Measurements from ENCODE around the gene GCDH.

The GCDH gene

GRCh38 chr19:12866416-12867119 is 24.4 kb upstream of the GCDH start:
- Mint-ChIP-seq H3K27ac (no peak overlapping the region), H3K4me1 (peaks cover 11% of the 10 kb centered on the region), H3K4me3 (peak overlapping the region; percentile 43), H3K27me3 (peaks cover 4% of the 10 kb centered on the region), H3K36me3 (ENCODE audit: low read depth) (no peaks in the 10 kb centered on the region), H3K9me3 (no peaks in the 10 kb centered on the region)
- DNase-seq, result no peak
- no peak for ATAC-seq

- Mint-ChIP-seq H3K27me3 (peaks cover 4% of the 10 kb centered on the region), H3K36me3 (ENCODE audit: low read depth) (no peaks in the 10 kb centered on the region), H3K27ac (no peak overlapping the region), H3K9me3 (peaks cover 3% of the 10 kb centered on the region), H3K4me3 (peak overlapping the region; percentile 71), H3K4me1 (peaks cover 11% of the 10 kb centered on the region)
- peak; percentile 55 for ATAC-seq
- peak; percentile 80 for DNase-seq
Observed at GRCh38 chr19:12867120-12868099, 23.6 kb upstream of the GCDH start.

- ATAC-seq (no peak), DNase-seq (no peak)
- H3K4me3 Mint-ChIP-seq, result no peak overlapping the region
- H3K9me3 Mint-ChIP-seq, result peaks cover 4% of the 10 kb centered on the region
- H3K27ac Mint-ChIP-seq, result no peak overlapping the region
- peaks cover 6% of the 10 kb centered on the region for H3K36me3 Mint-ChIP-seq (ENCODE audit: low read depth)
- H3K4me1 Mint-ChIP-seq, result peaks cover 11% of the 10 kb centered on the region
- peaks cover 4% of the 10 kb centered on the region for H3K27me3 Mint-ChIP-seq
Observed at GRCh38 chr19:12868540-12869112, 22.3 kb upstream of the GCDH start.

GRCh38 chr19:12871681-12872080 is 19.3 kb upstream of the GCDH start:
- Mint-ChIP-seq H3K27me3 (no peaks in the 10 kb centered on the region), H3K4me1 (peaks cover 10% of the 10 kb centered on the region), H3K4me3 (no peak overlapping the region), H3K9me3 (peaks cover 4% of the 10 kb centered on the region), H3K27ac (no peak overlapping the region), H3K36me3 (ENCODE audit: low read depth) (peaks cover 8% of the 10 kb centered on the region)
- ATAC-seq (no peak), DNase-seq (no peak)

GRCh38 chr19:12872255-12872654 is 18.7 kb upstream of the GCDH start:
- no peak overlapping the region for H3K27ac Mint-ChIP-seq
- peaks cover 5% of the 10 kb centered on the region for H3K4me1 Mint-ChIP-seq
- no peaks in the 10 kb centered on the region for H3K27me3 Mint-ChIP-seq
- ATAC-seq, result no peak
- no peak overlapping the region for H3K4me3 Mint-ChIP-seq
- DNase-seq, result no peak
- peaks cover 4% of the 10 kb centered on the region for H3K9me3 Mint-ChIP-seq
- H3K36me3 Mint-ChIP-seq (ENCODE audit: low read depth), result peaks cover 8% of the 10 kb centered on the region

- H3K4me3 Mint-ChIP-seq, result no peak overlapping the region
- DNase-seq (peak; percentile 57), ATAC-seq (peak; percentile 14)
- H3K4me1 Mint-ChIP-seq, result peaks cover under 1% of the 10 kb centered on the region
- peaks cover 4% of the 10 kb centered on the region for H3K9me3 Mint-ChIP-seq
- no peak overlapping the region for H3K27ac Mint-ChIP-seq
- no peaks in the 10 kb centered on the region for H3K27me3 Mint-ChIP-seq
- H3K36me3 Mint-ChIP-seq (ENCODE audit: low read depth), result peaks cover 13% of the 10 kb centered on the region
Observed at GRCh38 chr19:12872941-12873890, 17.7 kb upstream of the GCDH start.

GRCh38 chr19:12873891-12874745 is 16.8 kb upstream of the GCDH start:
- peak; percentile 8 for ATAC-seq
- Mint-ChIP-seq H3K4me1 (no peaks in the 10 kb centered on the region), H3K27ac (no peak overlapping the region), H3K27me3 (no peaks in the 10 kb centered on the region), H3K4me3 (no peak overlapping the region), H3K36me3 (ENCODE audit: low read depth) (peaks cover 14% of the 10 kb centered on the region), H3K9me3 (peaks cover 4% of the 10 kb centered on the region)
- DNase-seq, result no peak

GRCh38 chr19:12875086-12875485 is 15.9 kb upstream of the GCDH start:
- Mint-ChIP-seq H3K27ac (no peak overlapping the region), H3K4me1 (peaks cover 1% of the 10 kb centered on the region), H3K27me3 (no peaks in the 10 kb centered on the region), H3K36me3 (ENCODE audit: low read depth) (peaks cover 14% of the 10 kb centered on the region), H3K4me3 (no peak overlapping the region), H3K9me3 (peaks cover 4% of the 10 kb centered on the region)
- no peak for DNase-seq
- ATAC-seq, result no peak

GRCh38 chr19:12880551-12881171 is 10.3 kb upstream of the GCDH start:
- Mint-ChIP-seq H3K27me3 (no peaks in the 10 kb centered on the region), H3K4me3 (peak overlapping the region; percentile 85), H3K4me1 (peaks cover 28% of the 10 kb centered on the region), H3K27ac (peak overlapping the region; percentile 56), H3K36me3 (ENCODE audit: low read depth) (peaks cover 6% of the 10 kb centered on the region), H3K9me3 (peaks cover 6% of the 10 kb centered on the region)
- DNase-seq (peak; percentile 42), ATAC-seq (no peak)

- peak; percentile 95 for DNase-seq
- Mint-ChIP-seq H3K9me3 (peaks cover 6% of the 10 kb centered on the region), H3K4me1 (peaks cover 29% of the 10 kb centered on the region), H3K27me3 (no peaks in the 10 kb centered on the region), H3K4me3 (peak within 1 kb of the TSS; percentile 85), H3K36me3 (ENCODE audit: low read depth) (peaks cover 6% of the 10 kb centered on the region), H3K27ac (peak within 1 kb of the TSS; percentile 79)
- ATAC-seq, result peak; percentile 75
Observed at GRCh38 chr19:12881172-12881808, 9.7 kb upstream of the GCDH start, which contains the start of gene DNASE2. TSS of gene DNASE2 (minus strand) at chr19:12881449. CDS start at chr19:12881375, 74 bp downstream.

- Mint-ChIP-seq H3K36me3 (ENCODE audit: low read depth) (peaks cover 6% of the 10 kb centered on the region), H3K9me3 (peaks cover 6% of the 10 kb centered on the region), H3K4me1 (peaks cover 34% of the 10 kb centered on the region), H3K27me3 (no peaks in the 10 kb centered on the region), H3K4me3 (peak overlapping the region; percentile 85), H3K27ac (no peak overlapping the region)
- ATAC-seq, result no peak
- no peak for DNase-seq
Observed at GRCh38 chr19:12882589-12882988, 8.4 kb upstream of the GCDH start.

- no peak overlapping the region for H3K27ac Mint-ChIP-seq
- H3K4me3 Mint-ChIP-seq, result peak overlapping the region; percentile 21
- H3K4me1 Mint-ChIP-seq, result peaks cover 34% of the 10 kb centered on the region
- no peaks in the 10 kb centered on the region for H3K27me3 Mint-ChIP-seq
- ATAC-seq (no peak), DNase-seq (no peak)
- no peaks in the 10 kb centered on the region for H3K36me3 Mint-ChIP-seq (ENCODE audit: low read depth)
- peaks cover 6% of the 10 kb centered on the region for H3K9me3 Mint-ChIP-seq
Observed at GRCh38 chr19:12884202-12884601, 6.8 kb upstream of the GCDH start.

Data from activated naive CD8-positive, alpha-beta T cell treated with anti-CD3 and anti-CD28 coated beads, Interleukin-2, amount 50 U/mL, for 24 hours (primary cell).